DOHH2 (cell line): Measurements from ENCODE around the gene NANS.

ENCODE experiments used
- H3F3A ChIP-seq: fragments of 200-600 bp; sonication (generic), shearing (Covaris generic); 2 replicates; pipeline ENCODE4 v1.6.0; 2016; ENCODE audit warnings: antibody characterized with exemption, mild to moderate bottlenecking; ENCODE audit not compliant: control insufficient read depth, insufficient read depth
- H3K27ac ChIP-seq: fragments of 200-600 bp; sonication (generic); 2 replicates; pipeline ENCODE4 v1.5.1; 2014; ENCODE audit warnings: low read depth, mild to moderate bottlenecking, low read length, moderate library complexity
- H3K27me3 ChIP-seq: fragments of 200-600 bp; sonication (generic); 2 replicates; pipeline ENCODE4 v1.6.1; 2014; ENCODE audit warnings: mild to moderate bottlenecking, low read length, mixed read lengths; ENCODE audit not compliant: control insufficient read depth
- H3K36me3 ChIP-seq: fragments of 200-600 bp; sonication (generic); 2 replicates; pipeline ENCODE4 v1.6.1; 2014; ENCODE audit warnings: mild to moderate bottlenecking, low read length, moderate library complexity, mixed read lengths; ENCODE audit not compliant: control insufficient read depth
- H3K4me1 ChIP-seq: fragments of 200-600 bp; sonication (generic); 2 replicates; pipeline ENCODE4 v1.6.1; 2014; ENCODE audit warnings: mild to moderate bottlenecking, low read length, mixed read lengths; ENCODE audit not compliant: control insufficient read depth
- H3K4me2 ChIP-seq: fragments of 200-600 bp; sonication (generic); 2 replicates; pipeline ENCODE4 v1.6.0; 2014; ENCODE audit warnings: mild to moderate bottlenecking, low read length, moderate library complexity
- H3K4me3 ChIP-seq: fragments of 200-600 bp; sonication (generic); 2 replicates; pipeline ENCODE4 v1.5.1; 2014; ENCODE audit warnings: mild to moderate bottlenecking, low read length, mixed read lengths
- H3K79me2 ChIP-seq: fragments of 200-600 bp; sonication (generic); 2 replicates; pipeline ENCODE4 v1.6.1; 2014; ENCODE audit warnings: mild to moderate bottlenecking, low read length, mixed read lengths; ENCODE audit not compliant: control insufficient read depth
- H3K9me2 ChIP-seq: fragments of 200-600 bp; sonication (generic); replicated peaks from 2 replicates; pipeline ENCODE4 v1.6.1; 2014; ENCODE audit warnings: mild to moderate bottlenecking, low read length, mixed read lengths; ENCODE audit not compliant: control insufficient read depth
- H3K9me3 ChIP-seq: fragments of 200-600 bp; sonication (generic); 2 replicates; pipeline ENCODE4 v1.6.1; 2014; ENCODE audit warnings: antibody characterized with exemption, low read length, mixed read lengths; ENCODE audit not compliant: control insufficient read depth, insufficient read depth
- H4K20me1 ChIP-seq: fragments of 200-600 bp; sonication (generic); 2 replicates; pipeline ENCODE4 v1.6.0; 2014; ENCODE audit warnings: low read depth, mild to moderate bottlenecking, antibody characterized with exemption, low read length, moderate library complexity; ENCODE audit not compliant: control insufficient read depth, insufficient read depth
- CTCF ChIP-seq: fragments of 200-600 bp; sonication (generic); IDR thresholded peaks from one replicate; pipeline ENCODE4 v1.5.1; 2014; ENCODE audit warnings: antibody characterized with exemption, mild to moderate bottlenecking, low read depth, low read length; ENCODE audit not compliant: poor library complexity, severe bottlenecking
- EZH2phosphoT487 ChIP-seq: fragments of 200-600 bp; sonication (generic); IDR thresholded peaks from 2 replicates; pipeline ENCODE4 v1.6.1; 2017; ENCODE audit warnings: borderline replicate concordance, mild to moderate bottlenecking, antibody characterized with exemption, low read length, moderate library complexity, mixed read lengths

The NANS gene

GRCh38 chr9:98054376-98054951 lies 2.1 kb upstream of the NANS start:
- no peaks in the 10 kb centered on the region; the same call in 1 of the 2 replicates for H4K20me1 ChIP-seq
- H3K4me1 ChIP-seq: peaks cover 46% of the 10 kb centered on the region
- no peak overlapping the region for H3K4me3 ChIP-seq
- peaks cover 87% of the 10 kb centered on the region for H3K79me2 ChIP-seq
- no peak for TF ChIP-seq CTCF
- H3K9me2 ChIP-seq: no peaks in the 10 kb centered on the region
- no peaks in the 10 kb centered on the region for H3K27me3 ChIP-seq
- H3K27ac ChIP-seq: peak overlapping the region; percentile 32; the same call in 1 of the 2 replicates
- no peaks in the 10 kb centered on the region for H3K9me3 ChIP-seq
- H3K36me3 ChIP-seq: peaks cover 57% of the 10 kb centered on the region
- H3F3A ChIP-seq: peaks cover 58% of the 10 kb centered on the region
- H3K4me2 ChIP-seq: no peak overlapping the region

- peak overlapping the region; percentile 75 for H3K4me3 ChIP-seq
- no peaks in the 10 kb centered on the region for H3K9me2 ChIP-seq
- no peaks in the 10 kb centered on the region for H3K9me3 ChIP-seq
- H4K20me1 ChIP-seq: no peaks in the 10 kb centered on the region; the same call in 1 of the 2 replicates
- peaks cover 33% of the 10 kb centered on the region for H3F3A ChIP-seq
- peaks cover 51% of the 10 kb centered on the region for H3K36me3 ChIP-seq
- peaks cover 34% of the 10 kb centered on the region for H3K4me1 ChIP-seq
- TF ChIP-seq EZH2phosphoT487: no peak
- H3K79me2 ChIP-seq: peaks cover 74% of the 10 kb centered on the region
- peak overlapping the region; percentile 99 for H3K4me2 ChIP-seq
- peak overlapping the region; percentile 27; the same call in 1 of the 2 replicates for H3K27ac ChIP-seq
- H3K27me3 ChIP-seq: no peaks in the 10 kb centered on the region
These were observed 737 bp downstream of the NANS start for GRCh38 chr9:98057138-98057799.

DNA sequence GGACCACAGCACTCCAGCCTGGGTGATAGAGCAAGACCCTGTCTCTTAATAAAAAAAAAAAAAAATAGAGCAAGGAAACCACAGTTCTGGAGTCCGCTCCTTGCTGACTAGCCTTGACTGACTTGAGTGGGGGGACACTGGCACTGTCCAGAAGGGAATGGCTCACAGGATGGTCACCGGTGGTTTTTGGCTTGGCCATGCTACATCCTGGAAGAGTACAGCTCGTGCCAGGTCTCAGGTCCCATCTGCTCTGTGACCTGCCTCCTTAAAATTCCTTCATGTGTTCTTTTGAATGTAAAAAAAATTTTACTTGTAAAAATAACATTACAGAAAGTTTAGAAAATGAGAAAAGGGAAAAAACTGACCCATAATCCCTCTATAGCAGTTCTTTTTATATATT lies 5.6 kb downstream of the NANS start:
- peaks cover 65% of the 10 kb centered on the region for H3K36me3 ChIP-seq
- TF ChIP-seq EZH2phosphoT487 (no peak), CTCF (no peak)
- H3F3A ChIP-seq: no peaks in the 10 kb centered on the region; the same call in 1 of the 2 replicates
- H3K27me3 ChIP-seq: no peaks in the 10 kb centered on the region
- no peak overlapping the region for H3K4me2 ChIP-seq
- no peaks in the 10 kb centered on the region for H3K9me3 ChIP-seq
- H3K4me1 ChIP-seq: peaks cover 13% of the 10 kb centered on the region
- H3K9me2 ChIP-seq: no peaks in the 10 kb centered on the region
- H3K79me2 ChIP-seq: peaks cover 54% of the 10 kb centered on the region
- no peak overlapping the region for H3K4me3 ChIP-seq
- H3K27ac ChIP-seq: no peak overlapping the region
- no peaks in the 10 kb centered on the region; the same call in 1 of the 2 replicates for H4K20me1 ChIP-seq
